Measurements from ENCODE around the gene C9orf85. TPM values are rescaled to one million over a fixed set of nuclear protein-coding genes. Genes with fewer than 3 reads are reported as not detected.
A peak's percentile ranks its signal among the peaks of the same experiment; 100 is the strongest.

The C9orf85 gene
- total RNA-seq, 2 donors from 2014 or later, result 12.2 to 12.5 TPM

DNA sequence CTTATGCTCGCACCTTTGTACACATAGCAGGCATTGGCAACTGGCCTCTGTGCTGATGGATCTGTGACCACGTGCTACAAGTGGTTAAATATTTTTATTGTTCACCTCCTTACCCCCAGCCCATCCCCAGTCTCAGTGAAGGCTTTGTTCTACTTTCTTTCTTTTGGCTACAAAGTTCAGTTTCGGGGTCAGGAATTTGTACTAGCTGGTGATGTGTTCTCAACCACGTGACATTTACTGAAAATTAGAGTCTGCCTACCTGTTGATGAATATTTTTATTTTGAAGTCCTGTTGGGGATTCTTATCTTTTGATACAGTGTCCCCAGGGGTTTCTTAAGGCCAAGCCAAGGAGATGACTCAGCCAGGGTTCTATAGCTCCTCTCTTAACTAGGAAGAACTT lies 101.2 kb downstream of the C9orf85 start:
- no peak for TF ChIP-seq CTCF (IDR thresholded peaks at IDR 0.05)
- H3K36me3 ChIP-seq, result no peaks in the 10 kb centered on the region
- H3K27me3 ChIP-seq, result no peaks in the 10 kb centered on the region
- no peak overlapping the region for H3K4me3 ChIP-seq
- H3K4me1 ChIP-seq, result no peaks in the 10 kb centered on the region
- intact Hi-C loops (cut with DNase I), result no loop called here
- H3K9ac ChIP-seq (ENCODE audit: low read depth in 2 of 2, low read length in 2 of 2), result no peak overlapping the region
- DNase-seq, result no peak
- no peaks in the 10 kb centered on the region for H3K9me3 ChIP-seq
- no peak overlapping the region for H3K27ac ChIP-seq

DNA sequence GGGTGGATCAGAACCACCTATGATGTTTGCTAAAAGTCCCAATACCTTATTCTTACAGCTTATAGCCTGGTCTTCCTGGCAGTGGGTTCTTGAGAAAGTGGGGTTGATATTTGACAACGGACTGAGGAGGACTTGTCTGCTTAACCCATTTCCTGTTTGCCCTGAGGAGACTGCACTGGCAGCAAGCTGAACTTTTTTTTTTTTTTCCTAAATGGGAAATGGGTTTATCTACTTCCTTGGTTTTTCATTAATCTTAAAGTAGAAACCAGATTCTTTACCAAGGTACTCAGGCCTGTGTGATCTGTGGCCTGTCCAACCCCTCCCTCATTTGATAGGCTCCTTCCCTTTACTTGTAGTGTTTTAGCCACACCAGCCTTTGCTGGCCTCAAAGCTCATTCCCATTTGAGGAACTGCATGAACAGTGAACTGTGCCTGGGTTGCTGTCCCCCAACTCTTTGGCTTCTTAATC lies 101.9 kb downstream of the C9orf85 start:
- intact Hi-C loops (cut with DNase I), result no loop called here
- no peak for DNase-seq

DNA sequence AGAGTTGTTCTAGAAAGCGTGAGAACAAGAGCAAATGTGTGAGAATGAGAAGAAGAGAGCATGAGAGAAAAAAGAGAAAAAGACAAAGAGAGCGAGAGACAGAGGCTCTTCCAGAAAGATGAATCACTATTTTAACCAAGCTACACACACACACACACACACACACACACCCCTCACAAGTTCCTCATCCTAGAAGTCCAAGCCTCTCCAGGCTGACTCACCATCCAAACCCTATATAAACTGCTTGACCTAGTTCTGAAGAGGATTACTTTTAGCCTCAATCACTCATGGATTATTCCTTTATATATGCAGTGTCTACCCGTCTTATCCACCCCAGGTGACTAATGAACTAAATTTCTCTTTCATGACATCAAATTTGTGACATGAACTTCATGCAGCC lies 111.4 kb downstream of the C9orf85 start:
- no peak overlapping the region for H3K9ac ChIP-seq (ENCODE audit: low read depth in 2 of 2, low read length in 2 of 2)
- H3K9me3 ChIP-seq, result no peaks in the 10 kb centered on the region
- no peaks in the 10 kb centered on the region for H3K27me3 ChIP-seq
- peak overlapping the region; percentile 22 for H3K27ac ChIP-seq
- H3K4me1 ChIP-seq, result no peaks in the 10 kb centered on the region
- intact Hi-C loops (cut with DNase I), result no loop called here
- no peak for TF ChIP-seq CTCF (IDR thresholded peaks at IDR 0.05)
- no peaks in the 10 kb centered on the region for H3K36me3 ChIP-seq
- H3K4me3 ChIP-seq, result no peak overlapping the region
- DNase-seq, result no peak

More for the DNA sequence above, 101.9 kb downstream of the C9orf85 start:
- Histone ChIP-seq H3K9me3 (no peaks in the 10 kb centered on the region), H3K27me3 (no peaks in the 10 kb centered on the region), H3K4me3 (no peak overlapping the region), H3K9ac (ENCODE audit: low read depth in 2 of 2, low read length in 2 of 2) (no peak overlapping the region), H3K36me3 (no peaks in the 10 kb centered on the region), H3K27ac (no peak overlapping the region), H3K4me1 (no peaks in the 10 kb centered on the region)
- no peak for TF ChIP-seq CTCF (IDR thresholded peaks at IDR 0.05)

Other genes with a start within 250 kb of the C9orf85 start
- 100 to 1,000 TPM in 1 of 2 donors, 10 to 100 TPM in 1; 72.7 to 111 TPM for gene CEMIP2, start 143.1 kb upstream of the C9orf85 start, total RNA-seq
- 10 to 100 TPM; 20.6 to 33.6 TPM for gene ABHD17B, start 446 bp upstream of the C9orf85 start, total RNA-seq
- gene C9orf57, start 149.0 kb downstream of the C9orf85 start, total RNA-seq, result not detected
- gene GDA, start 237.8 kb downstream of the C9orf85 start, total RNA-seq, result 10 to 100 TPM; 22.2 to 23.0 TPM